GM12873 (cell line): ENCODE results near the gene MARCKS.
A peak's percentile ranks its signal among the peaks of the same experiment; 100 is the strongest.

ENCODE experiments used
- TF ChIP-seq, protein P1 (sequence below): IDR thresholded peaks from 2 replicates; pipeline ENCODE4 v1.5.1; 2012; ENCODE audit warnings: low read depth, mild to moderate bottlenecking, moderate library complexity, low read length, control low read depth; ENCODE audit not compliant: insufficient read depth; ENCODE audit errors: missing control alignments

The MARCKS gene

DNA sequence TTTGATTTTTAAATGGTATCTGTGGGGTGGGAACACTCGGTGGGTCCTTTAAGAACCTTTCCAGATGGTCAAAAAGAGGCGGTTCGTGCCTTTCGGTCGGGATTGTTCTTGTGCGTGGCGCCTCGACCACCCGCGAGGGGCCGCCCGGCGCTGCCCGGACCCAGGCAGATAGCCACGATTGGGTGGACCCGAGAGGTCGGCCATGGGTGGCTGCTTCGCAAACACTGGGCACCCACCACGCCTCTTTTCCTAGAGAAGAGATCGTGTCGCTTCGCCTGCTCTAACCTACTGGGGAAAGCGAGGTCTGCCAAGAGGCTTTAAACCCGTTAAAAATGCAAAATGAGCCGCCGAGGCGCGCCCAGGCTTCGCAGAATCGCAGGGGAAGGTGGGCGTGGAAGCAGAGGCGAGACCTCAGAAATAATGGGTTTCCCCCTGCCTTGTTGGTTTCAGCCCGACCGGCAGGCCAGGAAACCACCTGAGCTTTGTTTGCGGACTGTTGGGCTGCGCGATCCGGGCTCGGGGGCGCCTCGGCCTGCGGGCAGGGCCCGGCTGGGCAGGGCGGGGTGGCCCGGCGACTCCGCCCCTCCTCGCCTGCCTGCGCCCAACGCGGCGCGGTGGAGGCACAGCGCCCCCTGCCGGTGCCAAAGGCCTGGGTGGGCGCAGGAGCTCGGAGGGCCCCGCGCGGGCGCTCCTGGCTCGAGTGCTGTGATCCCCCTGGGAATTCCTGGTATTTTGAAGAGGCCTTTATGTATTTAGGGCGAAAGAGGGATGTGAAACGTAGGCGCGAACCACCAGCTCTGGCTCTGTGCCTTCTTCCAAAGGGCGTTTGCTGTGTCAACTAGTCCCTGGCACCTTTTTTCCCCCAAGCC is 1.6 kb downstream of the MARCKS start:
- TF ChIP-seq, protein P1, sequence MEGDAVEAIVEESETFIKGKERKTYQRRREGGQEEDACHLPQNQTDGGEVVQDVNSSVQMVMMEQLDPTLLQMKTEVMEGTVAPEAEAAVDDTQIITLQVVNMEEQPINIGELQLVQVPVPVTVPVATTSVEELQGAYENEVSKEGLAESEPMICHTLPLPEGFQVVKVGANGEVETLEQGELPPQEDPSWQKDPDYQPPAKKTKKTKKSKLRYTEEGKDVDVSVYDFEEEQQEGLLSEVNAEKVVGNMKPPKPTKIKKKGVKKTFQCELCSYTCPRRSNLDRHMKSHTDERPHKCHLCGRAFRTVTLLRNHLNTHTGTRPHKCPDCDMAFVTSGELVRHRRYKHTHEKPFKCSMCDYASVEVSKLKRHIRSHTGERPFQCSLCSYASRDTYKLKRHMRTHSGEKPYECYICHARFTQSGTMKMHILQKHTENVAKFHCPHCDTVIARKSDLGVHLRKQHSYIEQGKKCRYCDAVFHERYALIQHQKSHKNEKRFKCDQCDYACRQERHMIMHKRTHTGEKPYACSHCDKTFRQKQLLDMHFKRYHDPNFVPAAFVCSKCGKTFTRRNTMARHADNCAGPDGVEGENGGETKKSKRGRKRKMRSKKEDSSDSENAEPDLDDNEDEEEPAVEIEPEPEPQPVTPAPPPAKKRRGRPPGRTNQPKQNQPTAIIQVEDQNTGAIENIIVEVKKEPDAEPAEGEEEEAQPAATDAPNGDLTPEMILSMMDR: peak; percentile 83

DNA sequence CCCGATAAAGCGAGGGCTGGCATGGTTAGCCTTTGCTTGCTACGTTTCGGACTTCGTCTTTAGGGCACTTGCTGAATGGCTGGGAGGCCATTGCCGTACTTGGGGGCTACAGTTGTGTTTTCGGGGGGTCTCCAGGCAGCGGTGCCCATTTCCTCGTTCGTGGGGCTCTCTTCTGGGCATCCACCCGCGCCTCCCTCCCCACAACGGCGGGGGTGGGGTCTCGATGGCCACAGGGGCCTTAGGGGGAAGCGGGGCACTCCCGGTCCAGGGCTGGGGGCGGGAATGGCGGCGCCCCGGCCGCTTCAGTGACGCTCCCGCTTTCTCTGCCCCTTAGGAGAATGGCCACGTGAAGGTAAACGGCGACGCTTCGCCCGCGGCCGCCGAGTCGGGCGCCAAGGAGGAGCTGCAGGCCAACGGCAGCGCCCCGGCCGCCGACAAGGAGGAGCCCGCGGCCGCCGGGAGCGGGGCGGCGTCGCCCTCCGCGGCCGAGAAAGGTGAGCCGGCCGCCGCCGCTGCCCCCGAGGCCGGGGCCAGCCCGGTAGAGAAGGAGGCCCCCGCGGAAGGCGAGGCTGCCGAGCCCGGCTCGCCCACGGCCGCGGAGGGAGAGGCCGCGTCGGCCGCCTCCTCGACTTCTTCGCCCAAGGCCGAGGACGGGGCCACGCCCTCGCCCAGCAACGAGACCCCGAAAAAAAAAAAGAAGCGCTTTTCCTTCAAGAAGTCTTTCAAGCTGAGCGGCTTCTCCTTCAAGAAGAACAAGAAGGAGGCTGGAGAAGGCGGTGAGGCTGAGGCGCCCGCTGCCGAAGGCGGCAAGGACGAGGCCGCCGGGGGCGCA is 2.4 kb downstream of the MARCKS start:
- TF ChIP-seq, protein P1: no peak

DNA sequence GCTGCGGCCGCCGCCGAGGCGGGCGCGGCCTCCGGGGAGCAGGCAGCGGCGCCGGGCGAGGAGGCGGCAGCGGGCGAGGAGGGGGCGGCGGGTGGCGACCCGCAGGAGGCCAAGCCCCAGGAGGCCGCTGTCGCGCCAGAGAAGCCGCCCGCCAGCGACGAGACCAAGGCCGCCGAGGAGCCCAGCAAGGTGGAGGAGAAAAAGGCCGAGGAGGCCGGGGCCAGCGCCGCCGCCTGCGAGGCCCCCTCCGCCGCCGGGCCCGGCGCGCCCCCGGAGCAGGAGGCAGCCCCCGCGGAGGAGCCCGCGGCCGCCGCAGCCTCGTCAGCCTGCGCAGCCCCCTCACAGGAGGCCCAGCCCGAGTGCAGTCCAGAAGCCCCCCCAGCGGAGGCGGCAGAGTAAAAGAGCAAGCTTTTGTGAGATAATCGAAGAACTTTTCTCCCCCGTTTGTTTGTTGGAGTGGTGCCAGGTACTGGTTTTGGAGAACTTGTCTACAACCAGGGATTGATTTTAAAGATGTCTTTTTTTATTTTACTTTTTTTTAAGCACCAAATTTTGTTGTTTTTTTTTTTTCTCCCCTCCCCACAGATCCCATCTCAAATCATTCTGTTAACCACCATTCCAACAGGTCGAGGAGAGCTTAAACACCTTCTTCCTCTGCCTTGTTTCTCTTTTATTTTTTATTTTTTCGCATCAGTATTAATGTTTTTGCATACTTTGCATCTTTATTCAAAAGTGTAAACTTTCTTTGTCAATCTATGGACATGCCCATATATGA is 3.2 kb downstream of the MARCKS start:
- TF ChIP-seq, protein P1: no peak

DNA sequence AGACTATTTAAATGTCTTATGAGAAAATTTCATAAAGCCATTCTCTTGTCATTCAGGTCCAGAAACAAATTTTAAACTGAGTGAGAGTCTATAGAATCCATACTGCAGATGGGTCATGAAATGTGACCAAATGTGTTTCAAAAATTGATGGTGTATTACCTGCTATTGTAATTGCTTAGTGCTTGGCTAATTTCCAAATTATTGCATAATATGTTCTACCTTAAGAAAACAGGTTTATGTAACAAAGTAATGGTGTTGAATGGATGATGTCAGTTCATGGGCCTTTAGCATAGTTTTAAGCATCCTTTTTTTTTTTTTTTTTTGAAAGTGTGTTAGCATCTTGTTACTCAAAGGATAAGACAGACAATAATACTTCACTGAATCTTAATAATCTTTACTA is 5.0 kb downstream of the MARCKS start:
- TF ChIP-seq, protein P1: no peak

DNA sequence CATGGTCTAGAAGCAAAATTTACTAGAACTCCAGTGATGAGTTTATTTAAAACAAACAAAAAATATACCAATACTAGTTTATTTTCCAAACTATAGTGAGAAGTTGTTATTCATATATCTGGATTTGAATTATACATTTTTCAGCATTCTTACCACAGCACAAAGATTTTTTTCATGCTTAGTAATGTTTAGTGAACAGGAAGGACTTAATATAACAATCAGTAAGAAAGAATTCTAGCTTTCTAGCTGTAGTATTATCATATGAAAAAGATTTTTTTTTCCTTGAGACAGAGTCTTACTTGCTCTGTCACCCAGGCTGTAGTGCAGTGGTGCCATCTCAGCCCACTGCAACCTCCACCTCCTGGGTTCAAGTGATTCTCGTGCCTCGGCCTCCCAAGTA is 13.8 kb downstream of the MARCKS start:
- TF ChIP-seq, protein P1: no peak

DNA sequence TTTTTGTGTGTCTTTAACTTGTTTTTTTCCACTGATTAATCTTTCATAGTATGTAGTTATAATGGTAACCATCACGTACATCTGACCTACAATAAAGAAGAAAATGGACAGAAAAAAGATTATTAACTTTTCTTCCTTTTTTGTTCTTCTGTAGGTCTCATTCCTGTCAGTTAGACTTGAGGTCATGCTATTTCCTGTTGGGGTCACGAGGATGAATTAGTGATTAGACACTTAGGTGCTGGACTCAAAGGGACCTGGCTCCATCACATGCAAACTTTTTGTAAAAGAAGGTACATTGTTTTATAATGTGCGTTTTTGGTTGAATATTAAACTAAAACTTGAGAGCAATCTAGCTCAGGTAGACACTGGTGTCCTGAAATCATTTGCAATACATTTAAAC is 14.8 kb downstream of the MARCKS start:
- TF ChIP-seq, protein P1: no peak
